DMS53 treated with DMSO at 0.1 percent for 48 hours (cell line): ENCODE data around the gene TACR1.
"Not testable (repeated sequence)": the region's sequence is repeated elsewhere in the genome, so short reads cannot be mapped to it uniquely, and the experiment has no call there.

Experiments used
- DNase-seq: peaks from one replicate; lab custom pipeline; 2025; ENCODE audit not compliant: unreplicated experiment; lab: John Stamatoyannopoulos, UW

Gene TACR1

GRCh38 chr2:75195076-75195691, 4.1 kb downstream of the TACR1 start:
- no peak for DNase-seq

- no peak for DNase-seq
These were observed 5.0 kb downstream of the TACR1 start for GRCh38 chr2:75194184-75194868.

- no peak for DNase-seq
These were observed 6.8 kb downstream of the TACR1 start for GRCh38 chr2:75192496-75192895.

- no peak for DNase-seq
These were observed 8.9 kb downstream of the TACR1 start for GRCh38 chr2:75190271-75190990.

GRCh38 chr2:75186821-75187220, 12.5 kb downstream of the TACR1 start:
- no peak for DNase-seq

- DNase-seq, result no peak
These were observed 16.7 kb downstream of the TACR1 start for GRCh38 chr2:75182606-75183005.

- DNase-seq, result no peak
These were observed 18.8 kb downstream of the TACR1 start for GRCh38 chr2:75180476-75180875.

GRCh38 chr2:75177427-75177826, 21.9 kb downstream of the TACR1 start:
- DNase-seq, result no peak

GRCh38 chr2:75175456-75175855, 23.9 kb downstream of the TACR1 start:
- DNase-seq, result no peak

- no peak for DNase-seq
These were observed 24.3 kb downstream of the TACR1 start for GRCh38 chr2:75174981-75175380.

- DNase-seq, result no peak
These were observed 24.8 kb downstream of the TACR1 start for GRCh38 chr2:75174519-75174918.

- DNase-seq, result no peak
These were observed 25.6 kb downstream of the TACR1 start for GRCh38 chr2:75173740-75174139.

GRCh38 chr2:75171423-75171822, 27.9 kb downstream of the TACR1 start:
- DNase-seq, result not testable (repeated sequence)

- no peak for DNase-seq
These were observed 28.4 kb downstream of the TACR1 start for GRCh38 chr2:75170889-75171288.

GRCh38 chr2:75168186-75168585, 31.1 kb downstream of the TACR1 start:
- no peak for DNase-seq

- no peak for DNase-seq
These were observed 32.8 kb downstream of the TACR1 start for GRCh38 chr2:75166491-75166890.

- DNase-seq, result no peak
These were observed 36.4 kb downstream of the TACR1 start for GRCh38 chr2:75162897-75163296.

- no peak for DNase-seq
These were observed 37.1 kb downstream of the TACR1 start for GRCh38 chr2:75162259-75162658.

- DNase-seq, result no peak
These were observed 41.9 kb downstream of the TACR1 start for GRCh38 chr2:75157435-75157834.

GRCh38 chr2:75155115-75155514, 44.2 kb downstream of the TACR1 start:
- DNase-seq, result no peak

GRCh38 chr2:75153221-75153620, 46.1 kb downstream of the TACR1 start:
- DNase-seq, result peak; percentile 93

GRCh38 chr2:75152243-75152642, 47.1 kb downstream of the TACR1 start:
- not testable (repeated sequence) for DNase-seq
